PC-9 (cell line): Measurements from ENCODE around the gene NRDC. TPM values are rescaled to one million over a fixed set of nuclear protein-coding genes. Genes with fewer than 3 reads are reported as not detected.

ENCODE experiments used
- BruUV-seq: library from RNA; stranded (reverse); fragments of 400-500 nt; replicated peaks from 2 replicates; lab custom pipeline; 2021; lab: Mats Ljungman, UMichigan
- CTCF ChIA-PET: fragments of 300-600 bp; sonication (Branson Sonifier 250); formaldehyde crosslinking; loops from one replicate; lab custom pipeline; 2022; ENCODE audit warnings: antibody characterized with exemption; lab: Charles Lee
- POLR2A ChIA-PET: fragments of 300-600 bp; sonication (Branson Sonifier 250); formaldehyde crosslinking; loops from one replicate; lab custom pipeline; 2022; ENCODE audit warnings: antibody characterized with exemption; ENCODE audit not compliant: unreplicated experiment; lab: Charles Lee
- DNase-seq, 2 experiments: peaks; one replicate each; pipeline versions ENCODE4 v3.0.0 to v3.0.0-alpha.2; 2015 to 2022; ENCODE audit warnings: mixed read lengths in 1 of 2
- H2AFZ ChIP-seq: fragments of 200-600 bp; sonication (generic); 2 replicates; pipeline ENCODE4 v1.8.1; 2017; ENCODE audit warnings: antibody characterized with exemption
- H3F3A ChIP-seq: fragments of 200-600 bp; sonication (generic); 2 replicates; pipeline ENCODE4 v1.8.1; 2017; ENCODE audit warnings: antibody characterized with exemption, mild to moderate bottlenecking, low read depth; ENCODE audit not compliant: insufficient read depth
- H3K27ac ChIP-seq: fragments of 200-600 bp; sonication (generic); 2 replicates; pipeline ENCODE4 v1.6.1; 2016; ENCODE audit warnings: mixed run types
- H3K27me3 ChIP-seq: fragments of 200-600 bp; sonication (generic); 2 replicates; pipeline ENCODE4 v1.6.1; 2016; ENCODE audit warnings: low read depth, mixed run types; ENCODE audit not compliant: insufficient read depth
- H3K36me3 ChIP-seq: fragments of 200-600 bp; sonication (generic); 2 replicates; pipeline ENCODE4 v1.6.1; 2016; ENCODE audit warnings: low read depth, mixed run types
- H3K4me1 ChIP-seq: fragments of 200-600 bp; sonication (generic); replicated peaks from 2 replicates; pipeline ENCODE4 v1.6.1; 2016; ENCODE audit warnings: mixed run types; ENCODE audit not compliant: insufficient read depth
- H3K4me2 ChIP-seq: fragments of 200-600 bp; sonication (generic); 2 replicates; pipeline ENCODE4 v1.6.1; 2017; ENCODE audit warnings: mixed run types
- H3K4me3 ChIP-seq: fragments of 200-600 bp; sonication (generic); 2 replicates; pipeline ENCODE4 v1.6.1; 2016; ENCODE audit warnings: mixed run types
- H3K79me2 ChIP-seq: fragments of 200-600 bp; sonication (generic); 2 replicates; pipeline ENCODE4 v1.6.1; 2017; ENCODE audit warnings: low read depth, mixed run types
- H3K9me2 ChIP-seq: fragments of 200-600 bp; sonication (generic); 2 replicates; pipeline ENCODE4 v1.8.1; 2017; ENCODE audit warnings: mild to moderate bottlenecking; ENCODE audit not compliant: insufficient read depth
- H3K9me3 ChIP-seq: fragments of 200-600 bp; sonication (generic); 2 replicates; pipeline ENCODE4 v1.8.1; 2016; ENCODE audit warnings: low read depth; ENCODE audit not compliant: insufficient read depth
- H4K20me1 ChIP-seq: fragments of 200-600 bp; sonication (generic); 2 replicates; pipeline ENCODE4 v1.8.1; 2017; ENCODE audit not compliant: insufficient read depth
- EZH2 ChIP-seq: fragments of 200-600 bp; sonication (generic); IDR thresholded peaks from 2 replicates; pipeline ENCODE4 v1.8.0; 2017; ENCODE audit warnings: antibody characterized with exemption, low read depth
- intact Hi-C: fragments of 100-400 bp; cut with micrococcal nuclease; formaldehyde crosslinking; loops from one replicate; pipeline ENCODE4 v1.10.0; 2022; ENCODE audit not compliant: unreplicated experiment
- total RNA-seq: library from RNA; stranded (reverse); gene quantifications from 2 replicates; pipeline ENCODE4 v1.2.3, GENCODE V29; 2021
- TF ChIP-seq, protein P1 (sequence below): fragments of 200-600 bp; sonication (generic); conservative IDR thresholded peaks from 2 replicates; pipeline ENCODE4 v1.6.1; 2017; ENCODE audit warnings: mixed run types, antibody characterized with exemption, mild to moderate bottlenecking, moderate library complexity

Gene NRDC
- total RNA-seq, 1 experiment from 2014 or later: 219 TPM

- ChIA-PET CTCF (no interaction called here), POLR2A (no interaction called here)
- H3K4me3 ChIP-seq: no peak overlapping the region
- intact Hi-C loops: no loop called here
- no peak overlapping the region for H3K27ac ChIP-seq
- peaks cover 13% of the 10 kb centered on the region; the same call in 1 of the 2 replicates for H3K4me1 ChIP-seq
- peaks cover 98% of the 10 kb centered on the region for H3K79me2 ChIP-seq
- H3K9me2 ChIP-seq: no peaks in the 10 kb centered on the region
- H3K4me2 ChIP-seq: no peak overlapping the region
- no peaks in the 10 kb centered on the region; the same call in 1 of the 2 replicates for H3K36me3 ChIP-seq
- H3K27me3 ChIP-seq: no peaks in the 10 kb centered on the region
- H4K20me1 ChIP-seq: peaks cover 23% of the 10 kb centered on the region
- TF ChIP-seq, protein P1, sequence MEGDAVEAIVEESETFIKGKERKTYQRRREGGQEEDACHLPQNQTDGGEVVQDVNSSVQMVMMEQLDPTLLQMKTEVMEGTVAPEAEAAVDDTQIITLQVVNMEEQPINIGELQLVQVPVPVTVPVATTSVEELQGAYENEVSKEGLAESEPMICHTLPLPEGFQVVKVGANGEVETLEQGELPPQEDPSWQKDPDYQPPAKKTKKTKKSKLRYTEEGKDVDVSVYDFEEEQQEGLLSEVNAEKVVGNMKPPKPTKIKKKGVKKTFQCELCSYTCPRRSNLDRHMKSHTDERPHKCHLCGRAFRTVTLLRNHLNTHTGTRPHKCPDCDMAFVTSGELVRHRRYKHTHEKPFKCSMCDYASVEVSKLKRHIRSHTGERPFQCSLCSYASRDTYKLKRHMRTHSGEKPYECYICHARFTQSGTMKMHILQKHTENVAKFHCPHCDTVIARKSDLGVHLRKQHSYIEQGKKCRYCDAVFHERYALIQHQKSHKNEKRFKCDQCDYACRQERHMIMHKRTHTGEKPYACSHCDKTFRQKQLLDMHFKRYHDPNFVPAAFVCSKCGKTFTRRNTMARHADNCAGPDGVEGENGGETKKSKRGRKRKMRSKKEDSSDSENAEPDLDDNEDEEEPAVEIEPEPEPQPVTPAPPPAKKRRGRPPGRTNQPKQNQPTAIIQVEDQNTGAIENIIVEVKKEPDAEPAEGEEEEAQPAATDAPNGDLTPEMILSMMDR: no peak
- TF ChIP-seq EZH2: no peak
- no peak overlapping the region for H2AFZ ChIP-seq
- no peaks in the 10 kb centered on the region for H3F3A ChIP-seq
- DNase-seq: no peak
- no TSS peak for BruUV-seq
- no peaks in the 10 kb centered on the region for H3K9me3 ChIP-seq
Measured at GRCh38 chr1:51870603-51871350, 7.8 kb downstream of the NRDC start.

DNA sequence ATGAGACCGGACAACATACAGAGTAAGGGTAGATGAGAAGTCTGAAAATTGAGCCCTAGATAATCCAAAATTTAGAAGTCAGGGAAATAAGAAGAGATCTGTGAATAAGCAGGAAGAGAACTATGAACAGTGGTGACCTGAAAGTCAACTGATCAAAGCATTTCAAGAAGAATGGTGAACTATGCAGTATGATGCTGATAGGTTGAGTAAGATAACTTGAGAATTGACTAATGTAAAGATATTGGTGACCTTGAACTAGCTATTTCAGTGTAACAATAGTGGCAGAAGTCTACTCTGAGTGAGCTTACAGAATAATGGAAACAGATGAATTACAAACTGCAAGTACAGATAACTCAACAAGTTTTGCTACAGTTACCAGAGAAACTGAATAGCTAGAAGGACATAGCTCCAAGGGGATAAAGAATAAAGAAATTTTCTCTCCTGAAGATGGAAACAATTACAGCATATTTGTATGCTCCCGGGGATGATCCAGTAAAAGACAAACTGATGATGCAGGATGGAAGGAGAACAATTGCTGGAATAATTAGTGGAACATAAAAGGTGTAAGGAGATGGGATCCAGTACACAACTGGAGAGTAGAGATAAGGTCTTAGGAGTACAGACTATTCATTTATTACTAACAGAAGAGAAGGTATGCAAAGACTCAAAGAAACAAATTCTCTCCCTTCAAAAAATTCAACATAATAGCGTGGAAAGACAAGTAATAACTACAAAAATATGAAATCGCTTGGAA is 10.9 kb downstream of the NRDC start:
- TF ChIP-seq, protein P1: no peak
- TF ChIP-seq EZH2: no peak
- ChIA-PET CTCF (no interaction called here), POLR2A (interaction anchor here (0.5 to 0.7 kb wide), 2 partner anchors 138 to 410 kb away, joined by 3 to 5 read pairs; no protein-coding TSS in a partner anchor)
- peaks cover 94% of the 10 kb centered on the region for H3K79me2 ChIP-seq
- 0 out of 2 replicates have a peak, but pooled peaks cover 7% of the 10 kb centered on the region for H3K36me3 ChIP-seq
- no peak for DNase-seq
- H3K9me2 ChIP-seq: no peaks in the 10 kb centered on the region
- no peaks in the 10 kb centered on the region for H3K4me1 ChIP-seq
- no peak overlapping the region for H3K4me2 ChIP-seq
- intact Hi-C loops: no loop called here
- no peaks in the 10 kb centered on the region for H3K27me3 ChIP-seq
- no peaks in the 10 kb centered on the region for H3K9me3 ChIP-seq
- peaks cover 29% of the 10 kb centered on the region for H4K20me1 ChIP-seq
- H3K27ac ChIP-seq: no peak overlapping the region
- H2AFZ ChIP-seq: no peak overlapping the region
- H3K4me3 ChIP-seq: no peak overlapping the region
- no TSS peak for BruUV-seq
- no peaks in the 10 kb centered on the region for H3F3A ChIP-seq

GRCh38 chr1:51863384-51863783 is 15.1 kb downstream of the NRDC start:
- no peak for TF ChIP-seq EZH2
- TF ChIP-seq, protein P1: no peak
- Histone ChIP-seq H3K9me2 (no peaks in the 10 kb centered on the region), H3K36me3 (0 out of 2 replicates have a peak, but pooled peaks cover 7% of the 10 kb centered on the region), H3K4me3 (no peak overlapping the region), H4K20me1 (peaks cover 25% of the 10 kb centered on the region), H3K79me2 (peaks cover 86% of the 10 kb centered on the region), H3F3A (no peaks in the 10 kb centered on the region; the same call in 1 of the 2 replicates), H3K27me3 (no peaks in the 10 kb centered on the region), H3K9me3 (no peaks in the 10 kb centered on the region), H3K27ac (no peak overlapping the region), H2AFZ (no peak overlapping the region), H3K4me2 (no peak overlapping the region), H3K4me1 (no peaks in the 10 kb centered on the region)
- POLR2A ChIA-PET: no interaction called here
- CTCF ChIA-PET: no interaction called here
- no TSS peak for BruUV-seq
- intact Hi-C loops: no loop called here
- DNase-seq: no peak
